Sigmoid colon (tissue), 7 donors: ENCODE data around the gene HDGF. TPM values are rescaled to one million over a fixed set of nuclear protein-coding genes. Genes with fewer than 3 reads are reported as not detected.

Source experiments
- DNase-seq: peaks from one replicate; pipeline ENCODE4 v3.0.0-alpha.2; 2019
- H3K27ac ChIP-seq, 4 donors: fragments of 200-600 bp; sonication (generic); one replicate each; pipeline ENCODE4 v1.5.1; 2016 to 2019; ENCODE audit warnings: mild to moderate bottlenecking in 1 of 4
- H3K27me3 ChIP-seq, 3 donors: fragments of 200-600 bp; sonication (generic); one replicate each; pipeline ENCODE4 v1.5.1; 2019; ENCODE audit warnings: mild to moderate bottlenecking in 1 of 3
- H3K36me3 ChIP-seq, 4 donors: fragments of 200-600 bp; sonication (generic); one replicate each; pipeline ENCODE4 v1.5.1; 2016 to 2019
- H3K4me1 ChIP-seq, 4 donors: fragments of 200-600 bp; sonication (generic); one replicate each; pipeline ENCODE4 v1.5.1; 2017 to 2019
- H3K4me3 ChIP-seq, 4 donors: fragments of 200-600 bp; sonication (generic); one replicate each; pipeline ENCODE4 v1.5.1; 2017 to 2019; ENCODE audit warnings: mild to moderate bottlenecking in 2 of 4, moderate library complexity in 1 of 4
- H3K9me3 ChIP-seq, 4 donors: fragments of 200-600 bp in 3 of 4; sonication (generic) in 3 of 4; one replicate each; pipeline versions ENCODE4 v1.5.1 to v1.6.1; 2013 to 2019
- CTCF ChIP-seq, 4 experiments: fragments of 450-650 bp in 3 of 4; fragments of 200-600 bp in 1 of 4; IDR thresholded peaks; one replicate each; pipeline ENCODE4 v1.5.1; 2016 to 2019; ENCODE audit warnings: antibody characterized with exemption in 4 of 4, mild to moderate bottlenecking in 3 of 4, moderate library complexity in 2 of 4
- EP300 ChIP-seq, 4 donors: sonication (generic); formaldehyde crosslinking; IDR thresholded peaks; one replicate each; pipeline ENCODE4 v1.6.1; 2017; ENCODE audit warnings: antibody characterized with exemption in 4 of 4
- POLR2A ChIP-seq, 2 donors: fragments of 450-650 bp; IDR thresholded peaks; one replicate each; pipeline ENCODE4 v1.6.1; 2016; ENCODE audit warnings: antibody characterized with exemption in 2 of 2, mild to moderate bottlenecking in 2 of 2, moderate library complexity in 2 of 2
- POLR2AphosphoS5 ChIP-seq, 4 donors: sonication (generic); formaldehyde crosslinking; IDR thresholded peaks; one replicate each; pipeline ENCODE4 v1.6.1; 2017; ENCODE audit warnings: antibody characterized with exemption in 4 of 4
- WGBS, 2 donors: extraction: QIAGEN DNeasy Blood & Tissue Kit; methylation state at CpG; one replicate each; pipeline ENCODE4 v1.1.7; 2013; 5-methylcytosine and 5-hydroxymethylcytosine counted together
- intact Hi-C: fragments of 100-400 bp; cut with DNase I; formaldehyde crosslinking; loops from one replicate; pipeline ENCODE4 v1.15.1; 2023
- polyA plus RNA-seq, 3 donors: library from polyadenylated mRNA; stranded (reverse); fragments of 200-250 nt; gene quantifications; one replicate each; pipeline ENCODE4 v1.2.3, GENCODE V29; 2013
- total RNA-seq, 4 donors: library from RNA; depleted of rRNA; stranded (reverse); fragments of >200 nt; gene quantifications; one replicate each; pipeline ENCODE4 v1.1.0, GENCODE V29; 2016
- donor health status: healthy with polysubstance abuse.
- donor health status: Bipolar disorder and iron deficiency.
- donor health status: healthy.

HDGF gene
- total and polyA plus RNA-seq, 7 donors = 108 to 297 (median 128) TPM

- no peak for DNase-seq
- H3K27ac ChIP-seq = no peak overlapping the region
- intact Hi-C loops = no loop called here
- H3K27me3 ChIP-seq = no peaks in the 10 kb centered on the region
- no peaks in the 10 kb centered on the region for H3K9me3 ChIP-seq
- TF ChIP-seq EP300 (IDR thresholded peaks at IDR 0.05) (no peak), POLR2A (IDR thresholded peaks at IDR 0.05) (no peak), POLR2AphosphoS5 (IDR thresholded peaks at IDR 0.05) (no peak), CTCF (IDR thresholded peaks at IDR 0.05) (no peak)
- H3K4me3 ChIP-seq = no peak overlapping the region
- H3K36me3 ChIP-seq = no peaks in the 10 kb centered on the region
- 85 to 88% methylated on average over 8 of the region's 8 CpGs for WGBS, 2 donors
- peaks cover 0 to 28% (median 23%) of the 10 kb centered on the region in 4 donors for H3K4me1 ChIP-seq
Measured at GRCh38 chr1:156754219-156754618, 2.7 kb upstream of the HDGF start.

DNA sequence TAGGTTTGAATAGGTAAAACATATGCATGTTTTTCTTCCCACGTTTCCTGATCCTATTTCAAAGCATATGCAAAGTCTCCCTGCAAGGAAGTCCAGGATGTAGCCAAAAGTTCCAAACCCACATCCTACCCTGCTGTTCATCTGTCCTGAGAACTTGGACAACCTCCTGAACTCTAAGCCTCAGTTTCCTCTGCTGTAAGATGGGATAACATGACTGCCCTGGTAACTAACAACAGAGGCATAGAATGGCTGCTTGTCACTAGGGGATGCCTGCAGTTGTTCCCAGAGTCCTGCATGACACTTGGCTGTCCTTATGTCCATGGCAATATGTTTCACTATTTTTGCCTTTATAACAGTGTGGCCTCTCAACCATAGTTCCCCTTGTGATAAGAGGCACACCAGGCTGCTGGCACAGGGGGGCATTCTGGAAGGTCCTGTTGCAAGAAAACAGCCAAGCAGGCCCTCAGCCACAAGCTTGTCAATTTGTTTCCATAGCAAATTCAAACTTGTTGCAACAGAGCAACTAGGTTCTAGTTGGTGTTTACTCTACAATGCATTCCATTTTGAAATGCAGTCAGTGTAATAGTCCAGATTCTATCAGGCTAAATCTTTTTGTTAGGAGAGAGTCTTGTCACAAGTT is 1.5 kb upstream of the HDGF start:
- no peak for DNase-seq
- intact Hi-C loops = no loop called here
- Histone ChIP-seq H3K36me3 (no peaks in the 10 kb centered on the region), H3K9me3 (no peaks in the 10 kb centered on the region), H3K27ac (peak overlapping the region; percentile 96 to 100 (median 98)), H3K27me3 (no peaks in the 10 kb centered on the region), H3K4me1 (peaks cover 0 to 41% (median 35%) of the 10 kb centered on the region in 4 donors), H3K4me3 (peak overlapping the region in 1 of 4 donors; percentile 99)
- 19 to 30% methylated on average over 1 of the region's 1 CpG for WGBS, 2 donors
- TF ChIP-seq EP300 (IDR thresholded peaks at IDR 0.05) (no peak), POLR2A (IDR thresholded peaks at IDR 0.05) (no peak), POLR2AphosphoS5 (IDR thresholded peaks at IDR 0.05) (no peak), CTCF (IDR thresholded peaks at IDR 0.05) (no peak)

DNA sequence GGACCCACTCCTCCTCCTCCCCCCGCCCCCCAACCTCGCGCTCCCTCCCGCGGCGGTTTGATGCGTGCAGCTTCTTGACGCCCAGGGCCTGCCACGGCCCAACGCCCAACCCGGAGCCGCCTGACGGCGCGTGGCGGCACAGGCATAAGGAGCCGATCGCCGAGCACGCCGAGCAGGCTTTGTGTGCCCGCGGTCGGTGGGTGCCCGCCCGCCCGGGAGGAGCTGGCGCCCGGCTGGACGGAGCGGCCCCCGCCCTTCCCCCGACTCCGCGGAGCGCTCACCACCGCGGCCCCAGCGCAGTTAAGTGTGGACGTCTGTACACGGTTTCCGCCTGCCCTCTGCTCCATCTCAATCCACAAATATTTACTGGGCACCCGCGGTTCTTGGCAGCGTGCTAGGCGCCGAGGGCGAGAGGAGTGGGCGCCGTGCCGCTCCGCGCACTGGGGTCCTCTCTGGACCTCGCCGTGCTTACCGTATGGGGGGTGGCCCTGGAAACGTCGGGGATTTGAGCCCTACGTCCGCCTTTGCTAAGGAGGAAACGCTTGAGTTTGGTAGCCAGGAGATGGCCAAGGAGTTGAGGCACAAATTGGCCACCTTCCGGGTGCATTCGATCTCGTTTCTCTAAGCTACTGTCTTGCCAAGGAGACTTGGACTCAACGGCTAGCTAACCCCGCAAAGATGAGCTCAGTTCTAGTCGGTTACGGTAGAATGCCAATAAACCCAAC is 444 bp upstream of the HDGF start:
- Histone ChIP-seq H3K4me3 (peak overlapping the region; percentile 98 to 100 (median 99)), H3K27ac (peak overlapping the region; percentile 96 to 100 (median 98)), H3K36me3 (no peaks in the 10 kb centered on the region), H3K9me3 (no peaks in the 10 kb centered on the region), H3K27me3 (no peaks in the 10 kb centered on the region), H3K4me1 (peaks cover 0 to 49% (median 43%) of the 10 kb centered on the region in 4 donors)
- 0% methylated on average over 67 to 68 of the region's 68 CpGs for WGBS, 2 donors
- peak; percentile 99 for DNase-seq
- intact Hi-C loops = loop anchor here (2.0 kb wide), 1 partner anchor 15 kb away; the partner anchor contains the start of gene PRCC
- TF ChIP-seq EP300 (IDR thresholded peaks at IDR 0.05) (peak in 1 of 4 donors; percentile 81), POLR2AphosphoS5 (IDR thresholded peaks at IDR 0.05) (peak; percentile 61 to 88 (median 77)), POLR2A (IDR thresholded peaks at IDR 0.05) (peak; percentile 27 to 37), CTCF (IDR thresholded peaks at IDR 0.05) (no peak)

DNA sequence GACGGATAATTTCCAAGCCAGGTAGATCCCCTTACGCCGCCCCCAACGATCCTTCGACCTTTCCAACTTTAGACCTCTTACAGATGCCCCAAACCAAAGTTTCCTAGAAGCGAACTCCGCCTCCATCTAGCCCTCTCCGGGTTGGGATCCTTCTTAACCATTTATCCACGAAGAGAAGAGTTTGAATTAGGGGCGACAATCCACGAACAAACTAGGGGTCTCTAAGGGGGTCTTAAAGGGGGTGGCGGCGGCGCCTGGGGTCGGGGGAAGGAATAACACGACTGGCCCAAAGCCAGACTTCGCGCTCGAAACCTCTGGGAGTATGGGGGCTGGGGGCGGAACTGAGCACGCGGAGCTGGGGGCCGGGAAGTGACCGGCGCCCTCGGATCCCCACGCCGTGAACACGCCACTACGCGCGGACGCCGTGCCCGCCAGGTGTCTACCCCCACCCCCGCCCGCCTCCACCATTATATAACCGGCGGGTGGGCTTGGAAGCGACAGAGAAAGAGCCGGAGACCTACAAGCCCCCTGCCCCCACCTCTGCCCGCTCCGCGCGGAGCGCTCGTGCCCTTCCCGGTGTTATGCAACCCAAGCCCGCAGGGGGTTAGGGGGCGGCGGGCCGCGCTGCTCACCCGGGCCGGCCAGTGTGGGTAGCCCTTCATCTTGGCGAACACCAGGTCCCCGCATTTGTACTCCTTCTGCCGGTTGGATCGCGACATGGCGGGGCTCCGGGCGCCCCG is 594 bp downstream of the HDGF start:
- 0 to 1% methylated on average over 64 of the region's 64 CpGs for WGBS, 2 donors
- Histone ChIP-seq H3K27ac (peak overlapping the region; percentile 96 to 100 (median 98)), H3K9me3 (no peaks in the 10 kb centered on the region), H3K36me3 (no peaks in the 10 kb centered on the region), H3K27me3 (no peaks in the 10 kb centered on the region), H3K4me3 (peak overlapping the region; percentile 98 to 100 (median 99)), H3K4me1 (peaks cover 0 to 57% (median 51%) of the 10 kb centered on the region in 4 donors)
- DNase-seq = peak; percentile 85
- intact Hi-C loops = loop anchor here (2.0 kb wide), 1 partner anchor 16 kb away; the partner anchor contains the start of gene PRCC
- peak in 1 of 4 experiments; percentile 29 for TF ChIP-seq CTCF (IDR thresholded peaks at IDR 0.05)
- TF ChIP-seq EP300 (IDR thresholded peaks at IDR 0.05) = peak in 1 of 4 donors; percentile 21
- TF ChIP-seq POLR2AphosphoS5 (IDR thresholded peaks at IDR 0.05) = peak in 2 of 4 donors; percentile 13 to 41
- no peak for TF ChIP-seq POLR2A (IDR thresholded peaks at IDR 0.05)
